Epithelial cell of prostate (primary cell): ENCODE results near the gene PIM2.
A peak's percentile ranks its signal among the peaks of the same experiment; 100 is the strongest.

ENCODE experiments used
- DNase-seq: peaks from one replicate; pipeline ENCODE4 v3.0.0-alpha.2; 2011; ENCODE audit warnings: low read depth, low spot score
- H3K27ac ChIP-seq: fragments of 450-650 bp; 2 replicates; pipeline ENCODE4 v1.5.1; 2017; ENCODE audit warnings: mild to moderate bottlenecking

PIM2 gene

GRCh38 chrX:48936429-48937053 is 17.7 kb upstream of the PIM2 start:
- no peak for DNase-seq
- H3K27ac ChIP-seq, result no peak overlapping the region

- no peak for DNase-seq
- no peak overlapping the region for H3K27ac ChIP-seq
These were observed 16.5 kb upstream of the PIM2 start for GRCh38 chrX:48935301-48935670.

- no peak for DNase-seq
- H3K27ac ChIP-seq, result no peak overlapping the region
These were observed 15.9 kb upstream of the PIM2 start for GRCh38 chrX:48934581-48935300.

- no peak for DNase-seq
- no peak overlapping the region for H3K27ac ChIP-seq
These were observed 14.9 kb upstream of the PIM2 start for GRCh38 chrX:48933757-48934156.

GRCh38 chrX:48927736-48928382 is 9.0 kb upstream of the PIM2 start:
- no peak for DNase-seq
- no peak overlapping the region for H3K27ac ChIP-seq

- no peak overlapping the region for H3K27ac ChIP-seq
- no peak for DNase-seq
These were observed 8.3 kb upstream of the PIM2 start for GRCh38 chrX:48927123-48927522.

GRCh38 chrX:48924270-48924669 is 5.4 kb upstream of the PIM2 start:
- no peak overlapping the region for H3K27ac ChIP-seq
- DNase-seq, result no peak

GRCh38 chrX:48923771-48924170 is 4.9 kb upstream of the PIM2 start:
- H3K27ac ChIP-seq, result no peak overlapping the region
- DNase-seq, result no peak

GRCh38 chrX:48920718-48921104 is 1.9 kb upstream of the PIM2 start:
- DNase-seq, result no peak
- no peak overlapping the region for H3K27ac ChIP-seq

- H3K27ac ChIP-seq, result no peak overlapping the region
- DNase-seq, result no peak
These were observed 1.3 kb upstream of the PIM2 start for GRCh38 chrX:48919947-48920717.

- DNase-seq, result no peak
- peak overlapping the region; percentile 10 for H3K27ac ChIP-seq
These were observed 577 bp upstream of the PIM2 start for GRCh38 chrX:48919360-48919841.

- H3K27ac ChIP-seq, result peak overlapping the region; percentile 20
- DNase-seq, result no peak
These were observed 552 bp downstream of the PIM2 start for GRCh38 chrX:48918301-48918642.

- no peak overlapping the region for H3K27ac ChIP-seq
- peak; percentile 44 for DNase-seq
These were observed 1.5 kb downstream of the PIM2 start for GRCh38 chrX:48917139-48918001.

GRCh38 chrX:48914593-48915493 is 4.0 kb downstream of the PIM2 start:
- DNase-seq, result no peak
- no peak overlapping the region for H3K27ac ChIP-seq

- no peak for DNase-seq
- no peak overlapping the region for H3K27ac ChIP-seq
These were observed 5.0 kb downstream of the PIM2 start for GRCh38 chrX:48913605-48914366.

- peak within 1 kb of the TSS; percentile 90 for H3K27ac ChIP-seq
- no peak for DNase-seq
These were observed 7.2 kb downstream of the PIM2 start, which contains the start of gene SLC35A2 for GRCh38 chrX:48911412-48912182. Gene SLC35A2 (minus strand): TSS chrX:48911646. CDS start chrX:48911636, 10 bp downstream.

GRCh38 chrX:48910926-48911411 is 7.9 kb downstream of the PIM2 start:
- DNase-seq, result no peak
- H3K27ac ChIP-seq, result peak overlapping the region; percentile 90
